HepG2 (cell line): ENCODE data around the gene MAP3K1. TPM values are rescaled to one million over a fixed set of nuclear protein-coding genes. Genes with fewer than 3 reads are reported as not detected.

Source experiments
- AGO2 ChIP-seq: fragments of 200-400 bp; formaldehyde crosslinking; optimal IDR thresholded peaks from 2 replicates; pipeline ENCODE3; 2017; ENCODE audit warnings: mild to moderate bottlenecking, low read depth, low read length, moderate library complexity
- CEBPB ChIP-seq: IDR thresholded peaks from 2 replicates; pipeline ENCODE4 v1.6.1; 2011; ENCODE audit warnings: low read depth, low read length, improper control_type of control experiment, borderline replicate concordance
- JUN ChIP-seq: sonication (generic); formaldehyde crosslinking; IDR thresholded peaks from 2 replicates; pipeline ENCODE4 v1.4.0; 2020; ENCODE audit warnings: mild to moderate bottlenecking, missing genetic modification reagents
- NR2F2 ChIP-seq: IDR thresholded peaks from 2 replicates; pipeline ENCODE4 v1.6.1; 2012; ENCODE audit warnings: low read depth, inconsistent platforms, borderline replicate concordance
- PHF21A ChIP-seq: sonication (generic); formaldehyde crosslinking; IDR thresholded peaks from 2 replicates; pipeline ENCODE4 v1.5.0; 2020; ENCODE audit warnings: mild to moderate bottlenecking, missing genetic modification reagents
- SALL1 ChIP-seq: sonication (generic); formaldehyde crosslinking; IDR thresholded peaks from 2 replicates; pipeline ENCODE4 v1.8.0; 2022; ENCODE audit warnings: mild to moderate bottlenecking, missing genetic modification reagents
- SAP130 ChIP-seq: IDR thresholded peaks from 2 replicates; pipeline ENCODE4 v1.6.1; 2016; ENCODE audit warnings: low read depth
- SOX13 ChIP-seq, 3 experiments: fragments of 450-650 bp in 1 of 3; sonication (generic) in 1 of 3; formaldehyde crosslinking in 1 of 3; IDR thresholded peaks in 2 of 3; conservative IDR thresholded peaks in 1 of 3; 2 replicates each; pipeline versions ENCODE4 v1.5.0 to v1.6.1; 2016 to 2020; ENCODE audit warnings: antibody characterized with exemption in 1 of 3, mild to moderate bottlenecking in 1 of 3, missing compliant biosample characterization in 1 of 3, missing genetic modification reagents in 1 of 3, moderate library complexity in 1 of 3
- ZFP82 ChIP-seq: sonication (generic); formaldehyde crosslinking; IDR thresholded peaks from 2 replicates; pipeline ENCODE4 v1.5.1; 2020; ENCODE audit warnings: mild to moderate bottlenecking, missing genetic modification reagents, borderline replicate concordance
- ZFX ChIP-seq: sonication (generic); formaldehyde crosslinking; IDR thresholded peaks from 2 replicates; pipeline ENCODE4 v1.4.0; 2020; ENCODE audit warnings: mild to moderate bottlenecking, low read depth, missing genetic modification reagents, moderate library complexity
- ZMAT3 ChIP-seq: sonication (generic); formaldehyde crosslinking; conservative IDR thresholded peaks from 2 replicates; pipeline ENCODE4 v1.7.0; 2021; ENCODE audit warnings: missing genetic modification reagents
- ZNF33A ChIP-seq: sonication (generic); formaldehyde crosslinking; IDR thresholded peaks from 2 replicates; pipeline ENCODE4 v1.5.1; 2020; ENCODE audit warnings: missing genetic modification reagents, mild to moderate bottlenecking, moderate library complexity, borderline replicate concordance
- ZNF34 ChIP-seq: sonication (generic); formaldehyde crosslinking; IDR thresholded peaks from 2 replicates; pipeline ENCODE4 v1.4.0; 2020; ENCODE audit warnings: mild to moderate bottlenecking, missing genetic modification reagents, borderline replicate concordance
- ZNF598 ChIP-seq: sonication (generic); formaldehyde crosslinking; IDR thresholded peaks from 2 replicates; pipeline ENCODE4 v1.5.1; 2020; ENCODE audit warnings: mild to moderate bottlenecking, missing genetic modification reagents, borderline replicate concordance
- ZSCAN30 ChIP-seq: sonication (generic); formaldehyde crosslinking; IDR thresholded peaks from 2 replicates; pipeline ENCODE4 v1.5.0; 2020; ENCODE audit warnings: mild to moderate bottlenecking, missing genetic modification reagents
- ZSCAN9 ChIP-seq: IDR thresholded peaks from 2 replicates; pipeline ENCODE4 v1.6.1; 2016; ENCODE audit warnings: borderline replicate concordance
- polyA plus RNA-seq, 8 experiments: library from polyadenylated mRNA; depleted of rRNA in 3 of 8; stranded (reverse) in 7 of 8; unstranded in 1 of 8; fragments of >200 nt; fragmentation: Illumina TruSeq in 4 of 8; extraction: Trizol in 4 of 8; gene quantifications; 2 replicates each; pipeline versions ENCODE4 v1.2.1 to v1.2.3, GENCODE V29; 2011 to 2016; ENCODE audit warnings: low read depth in 4 of 8, missing spikeins in 1 of 8, mixed read lengths in 1 of 8; ENCODE audit not compliant: insufficient read depth in 1 of 8
- total RNA-seq, 5 experiments: library from RNA; depleted of rRNA; stranded (reverse); fragments of >200 nt; fragmentation: Illumina TruSeq; extraction: Trizol; gene quantifications; 2 replicates each; pipeline ENCODE4 v1.2.3, GENCODE V29; 2016; ENCODE audit warnings: low read depth in 1 of 5
- TF ChIP-seq, protein P1 (sequence below): sonication (generic); formaldehyde crosslinking; IDR thresholded peaks from 2 replicates; pipeline ENCODE4 v1.8.0; 2022; ENCODE audit warnings: missing genetic modification reagents, mild to moderate bottlenecking, inconsistent platforms, borderline replicate concordance
- TF ChIP-seq, protein P2 (sequence below): sonication (generic); formaldehyde crosslinking; IDR thresholded peaks from 2 replicates; pipeline ENCODE4 v1.8.1; 2023; ENCODE audit warnings: mild to moderate bottlenecking, missing genetic modification reagents
- TF ChIP-seq, protein P3 (sequence below): sonication (generic); formaldehyde crosslinking; IDR thresholded peaks from 2 replicates; pipeline ENCODE4 v1.5.1; 2020; ENCODE audit warnings: mild to moderate bottlenecking, moderate library complexity, missing genetic modification reagents
- TF ChIP-seq, protein P4 (sequence below): sonication (generic); formaldehyde crosslinking; IDR thresholded peaks from 2 replicates; pipeline ENCODE4 v1.4.0; 2020; ENCODE audit warnings: mild to moderate bottlenecking, missing genetic modification reagents
- TF ChIP-seq, protein P5 (sequence below): sonication (generic); formaldehyde crosslinking; IDR thresholded peaks from 2 replicates; pipeline ENCODE4 v1.9.0; 2021; ENCODE audit warnings: missing genetic modification reagents, mild to moderate bottlenecking, borderline replicate concordance

MAP3K1 gene
- total and polyA plus RNA-seq, 2 of the 13 experiments (the other 11 are each of a cell fraction or from before 2014, with no cell fraction given): 16.4 to 30.3 TPM

DNA sequence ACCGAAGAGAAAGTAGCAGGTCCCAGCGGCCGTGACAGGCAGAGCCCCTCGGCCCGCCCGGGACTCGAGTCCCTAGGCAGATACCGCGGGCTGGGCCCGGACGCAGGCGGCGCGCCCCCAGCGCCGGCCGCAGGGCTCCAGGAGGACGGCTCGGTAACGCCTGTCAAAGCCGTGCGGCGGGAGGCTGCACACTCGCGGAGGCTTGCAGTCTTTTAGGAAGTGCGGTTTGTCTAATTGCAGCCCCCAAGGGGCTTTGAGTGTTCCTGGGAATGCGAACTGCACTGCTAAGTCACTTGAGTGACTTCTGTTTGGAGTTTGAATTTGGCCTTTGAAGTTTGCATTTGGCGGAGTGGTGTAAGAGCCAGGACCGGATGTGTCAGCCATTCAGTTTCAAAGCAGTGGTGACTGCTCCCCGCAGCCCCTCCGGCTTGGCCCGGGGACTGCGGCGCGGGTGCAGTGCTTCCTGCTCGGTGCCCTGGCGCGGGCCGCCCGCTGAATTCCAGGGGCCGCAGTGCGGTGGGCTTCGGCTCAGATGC, 1.3 kb downstream of the MAP3K1 start (continued):
- peak; percentile 94 for TF ChIP-seq SAP130
- TF ChIP-seq PHF21A (CRISPR knock-in tag): peak; percentile 58; the same call in 1 of the 2 replicates
- TF ChIP-seq ZNF33A (CRISPR knock-in tag): peak; percentile 57; the same call in 1 of the 2 replicates
- peak; percentile 33; the same call in 1 of the 2 replicates for TF ChIP-seq ZNF598 (CRISPR knock-in tag)
- TF ChIP-seq NR2F2: no peak
- TF ChIP-seq SALL1: peak; percentile 53
- TF ChIP-seq SOX13 (IDR thresholded peaks at IDR 0.05): no peak
- peak in 1 of 2 experiments; percentile 20; a peak in 1 of 4 replicates for TF ChIP-seq SOX13 (CRISPR knock-in tag; conservative IDR thresholded peaks at IDR 0.05 in 1 of 2, IDR thresholded peaks at IDR 0.05 in 1 of 2)
- TF ChIP-seq, protein P1, sequence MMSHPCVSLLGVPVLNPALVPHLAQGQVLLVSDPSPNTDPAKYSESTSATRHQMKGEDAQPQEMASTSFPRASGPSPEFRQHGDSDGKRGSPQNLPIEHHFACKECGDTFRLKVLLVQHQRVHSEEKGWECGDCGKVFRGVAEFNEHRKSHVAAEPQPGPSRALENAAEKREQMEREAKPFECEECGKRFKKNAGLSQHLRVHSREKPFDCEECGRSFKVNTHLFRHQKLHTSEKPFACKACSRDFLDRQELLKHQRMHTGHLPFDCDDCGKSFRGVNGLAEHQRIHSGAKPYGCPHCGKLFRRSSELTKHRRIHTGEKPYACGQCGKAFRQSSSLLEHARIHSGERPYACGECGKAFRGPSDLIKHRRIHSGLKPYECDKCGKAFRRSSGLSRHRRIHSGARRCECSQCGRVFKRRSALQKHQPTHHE (CRISPR knock-in tag): no peak
- TF ChIP-seq ZFX (CRISPR knock-in tag): peak; percentile 49
- TF ChIP-seq, protein P2, sequence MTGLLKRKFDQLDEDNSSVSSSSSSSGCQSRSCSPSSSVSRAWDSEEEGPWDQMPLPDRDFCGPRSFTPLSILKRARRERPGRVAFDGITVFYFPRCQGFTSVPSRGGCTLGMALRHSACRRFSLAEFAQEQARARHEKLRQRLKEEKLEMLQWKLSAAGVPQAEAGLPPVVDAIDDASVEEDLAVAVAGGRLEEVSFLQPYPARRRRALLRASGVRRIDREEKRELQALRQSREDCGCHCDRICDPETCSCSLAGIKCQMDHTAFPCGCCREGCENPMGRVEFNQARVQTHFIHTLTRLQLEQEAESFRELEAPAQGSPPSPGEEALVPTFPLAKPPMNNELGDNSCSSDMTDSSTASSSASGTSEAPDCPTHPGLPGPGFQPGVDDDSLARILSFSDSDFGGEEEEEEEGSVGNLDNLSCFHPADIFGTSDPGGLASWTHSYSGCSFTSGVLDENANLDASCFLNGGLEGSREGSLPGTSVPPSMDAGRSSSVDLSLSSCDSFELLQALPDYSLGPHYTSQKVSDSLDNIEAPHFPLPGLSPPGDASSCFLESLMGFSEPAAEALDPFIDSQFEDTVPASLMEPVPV: 0 out of 2 replicates have a peak, but pooled peaks have one; percentile 14
- TF ChIP-seq, protein P3, sequence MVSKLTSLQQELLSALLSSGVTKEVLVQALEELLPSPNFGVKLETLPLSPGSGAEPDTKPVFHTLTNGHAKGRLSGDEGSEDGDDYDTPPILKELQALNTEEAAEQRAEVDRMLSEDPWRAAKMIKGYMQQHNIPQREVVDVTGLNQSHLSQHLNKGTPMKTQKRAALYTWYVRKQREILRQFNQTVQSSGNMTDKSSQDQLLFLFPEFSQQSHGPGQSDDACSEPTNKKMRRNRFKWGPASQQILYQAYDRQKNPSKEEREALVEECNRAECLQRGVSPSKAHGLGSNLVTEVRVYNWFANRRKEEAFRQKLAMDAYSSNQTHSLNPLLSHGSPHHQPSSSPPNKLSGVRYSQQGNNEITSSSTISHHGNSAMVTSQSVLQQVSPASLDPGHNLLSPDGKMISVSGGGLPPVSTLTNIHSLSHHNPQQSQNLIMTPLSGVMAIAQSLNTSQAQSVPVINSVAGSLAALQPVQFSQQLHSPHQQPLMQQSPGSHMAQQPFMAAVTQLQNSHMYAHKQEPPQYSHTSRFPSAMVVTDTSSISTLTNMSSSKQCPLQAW (CRISPR knock-in tag): peak; percentile 62; the same call in 1 of the 2 replicates
- peak; percentile 59; the same call in 1 of the 2 replicates for TF ChIP-seq CEBPB
- no peak for TF ChIP-seq ZFP82 (CRISPR knock-in tag)
- peak; percentile 38; the same call in 1 of the 2 replicates for TF ChIP-seq ZMAT3
- TF ChIP-seq ZSCAN9: 0 out of 2 replicates have a peak, but pooled peaks have one; percentile 49
- TF ChIP-seq ZSCAN30 (CRISPR knock-in tag): no peak
- TF ChIP-seq AGO2: peak; percentile 84
- TF ChIP-seq JUN (CRISPR knock-in tag): no peak
- TF ChIP-seq ZNF34 (CRISPR knock-in tag): no peak
- TF ChIP-seq, protein P4, sequence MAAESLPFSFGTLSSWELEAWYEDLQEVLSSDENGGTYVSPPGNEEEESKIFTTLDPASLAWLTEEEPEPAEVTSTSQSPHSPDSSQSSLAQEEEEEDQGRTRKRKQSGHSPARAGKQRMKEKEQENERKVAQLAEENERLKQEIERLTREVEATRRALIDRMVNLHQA: no peak
- TF ChIP-seq, protein P5, sequence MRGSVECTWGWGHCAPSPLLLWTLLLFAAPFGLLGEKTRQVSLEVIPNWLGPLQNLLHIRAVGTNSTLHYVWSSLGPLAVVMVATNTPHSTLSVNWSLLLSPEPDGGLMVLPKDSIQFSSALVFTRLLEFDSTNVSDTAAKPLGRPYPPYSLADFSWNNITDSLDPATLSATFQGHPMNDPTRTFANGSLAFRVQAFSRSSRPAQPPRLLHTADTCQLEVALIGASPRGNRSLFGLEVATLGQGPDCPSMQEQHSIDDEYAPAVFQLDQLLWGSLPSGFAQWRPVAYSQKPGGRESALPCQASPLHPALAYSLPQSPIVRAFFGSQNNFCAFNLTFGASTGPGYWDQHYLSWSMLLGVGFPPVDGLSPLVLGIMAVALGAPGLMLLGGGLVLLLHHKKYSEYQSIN (CRISPR knock-in tag): no peak
